ENCODE results near the gene CNKSR2. TPM values are rescaled to one million over a fixed set of nuclear protein-coding genes. Genes with fewer than 3 reads are reported as not detected.

CNKSR2 gene
- total RNA-seq, 1 donor: 0.99 TPM

- no peak overlapping the region for H3K4me3 ChIP-seq (ENCODE audit: low read depth, low read length)
- no peak for DNase-seq (ENCODE audit: low read depth)
- TF ChIP-seq CTCF (IDR thresholded peaks at IDR 0.05; ENCODE audit: insufficient read depth, low read length): no peak
These were observed 200.6 kb downstream of the CNKSR2 start for GRCh38 chrX:21574793-21575192.

GRCh38 chrX:21581479-21581878 lies 207.3 kb downstream of the CNKSR2 start:
- H3K4me3 ChIP-seq (ENCODE audit: low read depth, low read length): no peak overlapping the region
- no peak for TF ChIP-seq CTCF (IDR thresholded peaks at IDR 0.05; ENCODE audit: insufficient read depth, low read length)
- no peak for DNase-seq (ENCODE audit: low read depth)

GRCh38 chrX:21586001-21586400 lies 211.8 kb downstream of the CNKSR2 start:
- no peak for DNase-seq (ENCODE audit: low read depth)
- H3K4me3 ChIP-seq (ENCODE audit: low read depth, low read length): no peak overlapping the region
- TF ChIP-seq CTCF (IDR thresholded peaks at IDR 0.05; ENCODE audit: insufficient read depth, low read length): no peak

- DNase-seq (ENCODE audit: low read depth): no peak
- no peak for TF ChIP-seq CTCF (IDR thresholded peaks at IDR 0.05; ENCODE audit: insufficient read depth, low read length)
- H3K4me3 ChIP-seq (ENCODE audit: low read depth, low read length): no peak overlapping the region
These were observed 216.0 kb downstream of the CNKSR2 start for GRCh38 chrX:21590012-21590776.

GRCh38 chrX:21606002-21606401 lies 231.8 kb downstream of the CNKSR2 start:
- DNase-seq (ENCODE audit: low read depth): no peak
- TF ChIP-seq CTCF (IDR thresholded peaks at IDR 0.05; ENCODE audit: insufficient read depth, low read length): no peak
- no peak overlapping the region for H3K4me3 ChIP-seq (ENCODE audit: low read depth, low read length)

- TF ChIP-seq CTCF (IDR thresholded peaks at IDR 0.05; ENCODE audit: insufficient read depth, low read length): no peak
- no peak for DNase-seq (ENCODE audit: low read depth)
- H3K4me3 ChIP-seq (ENCODE audit: low read depth, low read length): no peak overlapping the region
These were observed 235.9 kb downstream of the CNKSR2 start for GRCh38 chrX:21610168-21610567.

- TF ChIP-seq CTCF (IDR thresholded peaks at IDR 0.05; ENCODE audit: insufficient read depth, low read length): no peak
- no peak for DNase-seq (ENCODE audit: low read depth)
- no peak overlapping the region for H3K4me3 ChIP-seq (ENCODE audit: low read depth, low read length)
These were observed 237.9 kb downstream of the CNKSR2 start for GRCh38 chrX:21612154-21612553.
